Forelimb muscle (tissue), 1 donor: ENCODE measurements around the gene MAL. TPM values are rescaled to one million over a fixed set of nuclear protein-coding genes. Genes with fewer than 3 reads are reported as not detected.

Experiments used
- DNase-seq: peaks from one replicate; pipeline ENCODE4 v3.0.0-alpha.2; 2013; ENCODE audit warnings: low read depth
- polyA plus RNA-seq: library from polyadenylated mRNA; unstranded; fragments of 120-200 nt; gene quantifications from one replicate; pipeline ENCODE4 v1.2.1, GENCODE V29; 2013; ENCODE audit not compliant: insufficient read length

Gene MAL
- polyA plus RNA-seq, 1 donor: 2.5 TPM

GRCh38 chr2:94996305-94997100 lies 29.0 kb upstream of the MAL start:
- no peak for DNase-seq

- no peak for DNase-seq
Observed at GRCh38 chr2:94997981-94998930, 27.3 kb upstream of the MAL start.

- no peak for DNase-seq
Observed at GRCh38 chr2:94999431-94999883, 26.1 kb upstream of the MAL start.

GRCh38 chr2:95001051-95001562 lies 24.4 kb upstream of the MAL start:
- no peak for DNase-seq

- DNase-seq: no peak
Observed at GRCh38 chr2:95001701-95002100, 23.8 kb upstream of the MAL start.

GRCh38 chr2:95002498-95002897 lies 23.0 kb upstream of the MAL start:
- DNase-seq: no peak

- DNase-seq: no peak
Observed at GRCh38 chr2:95004287-95004686, 21.2 kb upstream of the MAL start.

- no peak for DNase-seq
Observed at GRCh38 chr2:95004711-95005110, 20.8 kb upstream of the MAL start.

- no peak for DNase-seq
Observed at GRCh38 chr2:95005726-95006125, 19.8 kb upstream of the MAL start.

GRCh38 chr2:95006588-95006987 lies 18.9 kb upstream of the MAL start:
- no peak for DNase-seq

GRCh38 chr2:95007031-95007609 lies 18.4 kb upstream of the MAL start:
- no peak for DNase-seq

- no peak for DNase-seq
Observed at GRCh38 chr2:95007822-95008221, 17.7 kb upstream of the MAL start.

- DNase-seq: no peak
Observed at GRCh38 chr2:95008306-95008705, 17.2 kb upstream of the MAL start.

GRCh38 chr2:95008996-95009395 lies 16.5 kb upstream of the MAL start:
- DNase-seq: no peak

GRCh38 chr2:95009412-95009811 lies 16.1 kb upstream of the MAL start:
- DNase-seq: no peak

- DNase-seq: no peak
Observed at GRCh38 chr2:95010126-95010525, 15.4 kb upstream of the MAL start.

GRCh38 chr2:95010718-95011117 lies 14.8 kb upstream of the MAL start:
- no peak for DNase-seq

- DNase-seq: no peak
Observed at GRCh38 chr2:95012881-95013550, 12.5 kb upstream of the MAL start.

- DNase-seq: no peak
Observed at GRCh38 chr2:95013726-95014125, 11.8 kb upstream of the MAL start.

- DNase-seq: no peak
Observed at GRCh38 chr2:95014126-95014708, 11.3 kb upstream of the MAL start.

GRCh38 chr2:95015261-95015912 lies 10.1 kb upstream of the MAL start:
- no peak for DNase-seq
